ENCODE results near the gene BICD1.
"Not testable (repeated sequence)": the region's sequence is repeated elsewhere in the genome, so short reads cannot be mapped to it uniquely, and the experiment has no call there.

The BICD1 gene

GRCh38 chr12:32084017-32084688 lies 22.5 kb upstream of the BICD1 start:
- peaks cover 2% of the 10 kb centered on the region for H3K9me3 ChIP-seq (ENCODE audit: low read length)
- no peak overlapping the region for H3K4me3 ChIP-seq (ENCODE audit: low read length)
- H3K4me1 ChIP-seq (ENCODE audit: insufficient read depth, low read length) = peaks cover 3% of the 10 kb centered on the region
- H2AFZ ChIP-seq (ENCODE audit: low read depth, low read length) = no peak overlapping the region
- H3K27me3 ChIP-seq (ENCODE audit: insufficient read depth, low read length) = no peaks in the 10 kb centered on the region
- H3K36me3 ChIP-seq (ENCODE audit: insufficient read depth, low read length) = no peaks in the 10 kb centered on the region

DNA sequence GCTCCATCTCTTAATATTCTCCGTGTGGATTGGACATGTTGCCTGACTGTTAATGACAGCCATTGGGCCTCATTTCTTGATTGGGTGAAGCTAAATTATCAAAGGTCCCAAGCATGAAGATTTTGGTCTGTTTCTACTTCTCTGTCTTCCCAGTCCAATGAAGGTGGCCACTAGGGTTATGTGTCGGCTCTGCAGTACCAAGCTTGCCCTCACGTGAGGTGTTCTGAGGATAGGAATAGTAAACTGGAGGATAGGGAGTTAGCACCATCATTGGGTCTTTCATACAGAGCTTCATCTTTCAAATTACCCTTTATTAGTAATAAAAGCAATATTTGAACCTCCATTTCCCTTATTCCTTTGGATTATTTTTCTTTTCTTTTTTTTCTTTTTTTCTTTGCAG lies 21.9 kb upstream of the BICD1 start:
- H3K36me3 ChIP-seq (ENCODE audit: insufficient read depth, low read length) = no peaks in the 10 kb centered on the region
- H3K4me1 ChIP-seq (ENCODE audit: insufficient read depth, low read length) = peaks cover 8% of the 10 kb centered on the region
- H3K4me3 ChIP-seq (ENCODE audit: low read length) = no peak overlapping the region
- no peaks in the 10 kb centered on the region for H3K27me3 ChIP-seq (ENCODE audit: insufficient read depth, low read length)
- H2AFZ ChIP-seq (ENCODE audit: low read depth, low read length) = no peak overlapping the region
- H3K9me3 ChIP-seq (ENCODE audit: low read length) = peaks cover 2% of the 10 kb centered on the region

DNA sequence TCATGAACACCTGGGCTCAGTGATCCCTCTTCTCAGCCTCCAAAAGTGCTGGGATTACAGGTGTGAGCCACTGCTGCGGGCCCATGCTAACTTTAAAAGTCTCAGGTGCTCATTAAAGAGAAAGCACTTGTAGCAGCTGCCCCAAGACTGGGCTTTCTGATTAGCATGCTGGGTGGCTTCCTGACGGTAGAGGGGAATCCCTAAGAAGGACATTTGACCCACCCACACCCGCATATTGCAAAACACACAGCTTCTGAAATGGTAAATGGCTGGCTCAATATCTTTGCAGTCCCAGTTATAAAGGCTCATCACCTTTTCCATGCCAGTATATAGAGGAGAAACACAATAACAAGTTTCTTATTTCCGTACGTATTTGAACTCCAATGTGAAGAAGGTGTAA lies 19.3 kb upstream of the BICD1 start:
- H3K27me3 ChIP-seq (ENCODE audit: insufficient read depth, low read length) = no peaks in the 10 kb centered on the region
- H3K36me3 ChIP-seq (ENCODE audit: insufficient read depth, low read length) = no peaks in the 10 kb centered on the region
- no peak overlapping the region for H2AFZ ChIP-seq (ENCODE audit: low read depth, low read length)
- H3K4me3 ChIP-seq (ENCODE audit: low read length) = no peak overlapping the region
- H3K4me1 ChIP-seq (ENCODE audit: insufficient read depth, low read length) = peaks cover 6% of the 10 kb centered on the region
- H3K9me3 ChIP-seq (ENCODE audit: low read length) = peaks cover 2% of the 10 kb centered on the region

DNA sequence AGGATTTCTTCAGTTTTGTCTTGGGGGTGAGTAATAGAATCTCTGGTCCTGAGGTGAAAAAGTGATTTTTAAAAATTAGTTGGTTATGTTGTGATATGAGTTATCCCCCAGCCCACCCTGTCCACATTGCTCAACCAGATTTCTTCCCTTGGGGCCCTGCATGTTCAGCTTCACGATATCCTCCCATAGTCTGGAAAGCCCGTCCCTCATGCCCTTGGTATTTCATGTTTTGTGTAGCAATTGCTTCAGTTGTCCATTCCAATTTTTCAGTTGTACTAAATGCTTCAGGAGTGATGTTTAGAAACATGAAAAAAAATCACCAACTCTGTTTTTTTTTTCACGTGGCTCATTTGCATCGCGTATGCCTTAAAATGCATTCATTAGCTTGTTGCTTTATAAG lies 17.5 kb upstream of the BICD1 start:
- no peaks in the 10 kb centered on the region for H3K27me3 ChIP-seq (ENCODE audit: insufficient read depth, low read length)
- no peak overlapping the region for H2AFZ ChIP-seq (ENCODE audit: low read depth, low read length)
- H3K36me3 ChIP-seq (ENCODE audit: insufficient read depth, low read length) = no peaks in the 10 kb centered on the region
- H3K9me3 ChIP-seq (ENCODE audit: low read length) = peaks cover 2% of the 10 kb centered on the region
- H3K4me1 ChIP-seq (ENCODE audit: insufficient read depth, low read length) = peaks cover 6% of the 10 kb centered on the region
- H3K4me3 ChIP-seq (ENCODE audit: low read length) = no peak overlapping the region

- H3K4me1 ChIP-seq (ENCODE audit: insufficient read depth, low read length) = peaks cover 6% of the 10 kb centered on the region
- H3K27me3 ChIP-seq (ENCODE audit: insufficient read depth, low read length) = no peaks in the 10 kb centered on the region
- no peak overlapping the region for H2AFZ ChIP-seq (ENCODE audit: low read depth, low read length)
- no peak overlapping the region for H3K4me3 ChIP-seq (ENCODE audit: low read length)
- H3K9me3 ChIP-seq (ENCODE audit: low read length) = peaks cover 2% of the 10 kb centered on the region
- no peaks in the 10 kb centered on the region for H3K36me3 ChIP-seq (ENCODE audit: insufficient read depth, low read length)
These were observed 17.1 kb upstream of the BICD1 start for GRCh38 chr12:32089586-32089985.

DNA sequence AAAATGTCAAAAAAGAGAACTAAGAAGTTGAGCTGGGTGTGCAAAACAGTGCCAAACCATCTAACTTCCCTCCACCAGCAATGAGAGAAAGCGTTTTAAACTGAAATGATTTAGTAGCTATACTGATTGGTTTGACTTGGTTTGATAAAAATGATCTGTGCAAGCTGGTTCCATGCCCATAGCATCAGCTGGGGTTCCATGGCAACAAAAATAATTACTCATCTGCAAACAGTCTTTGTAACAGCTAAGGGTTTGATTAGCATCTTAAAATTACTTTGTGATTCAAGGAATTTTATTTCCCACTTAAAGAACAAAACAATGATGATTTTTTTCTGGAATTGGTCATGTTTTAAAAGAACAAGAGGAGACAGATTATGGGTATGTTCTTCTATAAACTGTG lies 15.0 kb upstream of the BICD1 start:
- no peak overlapping the region for H2AFZ ChIP-seq (ENCODE audit: low read depth, low read length)
- H3K4me1 ChIP-seq (ENCODE audit: insufficient read depth, low read length) = peaks cover 6% of the 10 kb centered on the region
- H3K36me3 ChIP-seq (ENCODE audit: insufficient read depth, low read length) = no peaks in the 10 kb centered on the region
- peaks cover 3% of the 10 kb centered on the region for H3K27me3 ChIP-seq (ENCODE audit: insufficient read depth, low read length)
- H3K9me3 ChIP-seq (ENCODE audit: low read length) = no peaks in the 10 kb centered on the region
- no peak overlapping the region for H3K4me3 ChIP-seq (ENCODE audit: low read length)

- no peaks in the 10 kb centered on the region for H3K36me3 ChIP-seq (ENCODE audit: insufficient read depth, low read length)
- no peaks in the 10 kb centered on the region for H3K9me3 ChIP-seq (ENCODE audit: low read length)
- H3K4me1 ChIP-seq (ENCODE audit: insufficient read depth, low read length) = no peaks in the 10 kb centered on the region
- no peak overlapping the region for H3K4me3 ChIP-seq (ENCODE audit: low read length)
- no peak overlapping the region for H2AFZ ChIP-seq (ENCODE audit: low read depth, low read length)
- H3K27me3 ChIP-seq (ENCODE audit: insufficient read depth, low read length) = peaks cover 3% of the 10 kb centered on the region
These were observed 8.5 kb upstream of the BICD1 start for GRCh38 chr12:32098112-32098511.

DNA sequence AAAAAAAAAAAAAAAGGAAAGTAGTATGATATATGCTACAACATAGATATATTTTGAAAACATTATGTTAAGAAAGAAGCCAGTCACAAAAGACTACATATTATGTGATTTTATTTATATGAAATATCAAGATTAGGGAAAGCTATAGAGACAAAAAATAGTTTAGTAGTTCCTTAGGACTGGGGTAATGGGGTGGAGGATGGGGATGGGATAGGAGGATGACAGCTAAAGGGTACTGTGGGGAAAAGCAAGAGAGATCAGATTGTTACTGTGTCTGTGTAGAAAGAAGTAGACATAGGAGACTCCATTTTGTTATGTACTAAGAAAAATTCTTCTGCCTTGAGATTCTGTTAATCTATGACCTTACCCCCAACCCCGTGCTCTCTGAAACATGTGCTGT lies 7.4 kb upstream of the BICD1 start:
- not testable (repeated sequence) for H3K9me3 ChIP-seq (ENCODE audit: low read length); H3K4me3 ChIP-seq (ENCODE audit: low read length); H2AFZ ChIP-seq (ENCODE audit: low read depth, low read length); H3K27me3 ChIP-seq (ENCODE audit: insufficient read depth, low read length); H3K4me1 ChIP-seq (ENCODE audit: insufficient read depth, low read length); H3K36me3 ChIP-seq (ENCODE audit: insufficient read depth, low read length)

GRCh38 chr12:32100361-32100760 lies 6.3 kb upstream of the BICD1 start:
- Histone ChIP-seq H3K36me3 (ENCODE audit: insufficient read depth, low read length) (no peaks in the 10 kb centered on the region), H3K4me1 (ENCODE audit: insufficient read depth, low read length) (no peaks in the 10 kb centered on the region), H3K9me3 (ENCODE audit: low read length) (no peaks in the 10 kb centered on the region), H3K4me3 (ENCODE audit: low read length) (no peak overlapping the region), H2AFZ (ENCODE audit: low read depth, low read length) (no peak overlapping the region), H3K27me3 (ENCODE audit: insufficient read depth, low read length) (no peaks in the 10 kb centered on the region)

- H3K4me3 ChIP-seq (ENCODE audit: low read length) = no peak overlapping the region
- H3K27me3 ChIP-seq (ENCODE audit: insufficient read depth, low read length) = no peaks in the 10 kb centered on the region
- no peaks in the 10 kb centered on the region for H3K36me3 ChIP-seq (ENCODE audit: insufficient read depth, low read length)
- no peaks in the 10 kb centered on the region for H3K4me1 ChIP-seq (ENCODE audit: insufficient read depth, low read length)
- no peak overlapping the region for H2AFZ ChIP-seq (ENCODE audit: low read depth, low read length)
- H3K9me3 ChIP-seq (ENCODE audit: low read length) = no peaks in the 10 kb centered on the region
These were observed 5.8 kb upstream of the BICD1 start for GRCh38 chr12:32100888-32101287.

GRCh38 chr12:32102234-32102633 lies 4.4 kb upstream of the BICD1 start:
- H3K9me3 ChIP-seq (ENCODE audit: low read length) = no peaks in the 10 kb centered on the region
- no peak overlapping the region for H2AFZ ChIP-seq (ENCODE audit: low read depth, low read length)
- no peak overlapping the region for H3K4me3 ChIP-seq (ENCODE audit: low read length)
- no peaks in the 10 kb centered on the region for H3K36me3 ChIP-seq (ENCODE audit: insufficient read depth, low read length)
- peaks cover 3% of the 10 kb centered on the region for H3K4me1 ChIP-seq (ENCODE audit: insufficient read depth, low read length)
- no peaks in the 10 kb centered on the region for H3K27me3 ChIP-seq (ENCODE audit: insufficient read depth, low read length)

GRCh38 chr12:32104572-32105355 lies 1.9 kb upstream of the BICD1 start:
- no peak overlapping the region for H3K4me3 ChIP-seq (ENCODE audit: low read length)
- no peaks in the 10 kb centered on the region for H3K27me3 ChIP-seq (ENCODE audit: insufficient read depth, low read length)
- no peak overlapping the region for H2AFZ ChIP-seq (ENCODE audit: low read depth, low read length)
- H3K36me3 ChIP-seq (ENCODE audit: insufficient read depth, low read length) = no peaks in the 10 kb centered on the region
- H3K4me1 ChIP-seq (ENCODE audit: insufficient read depth, low read length) = peaks cover 11% of the 10 kb centered on the region
- H3K9me3 ChIP-seq (ENCODE audit: low read length) = no peaks in the 10 kb centered on the region

- H2AFZ ChIP-seq (ENCODE audit: low read depth, low read length) = peak overlapping the region; percentile 85
- peaks cover 18% of the 10 kb centered on the region for H3K4me1 ChIP-seq (ENCODE audit: insufficient read depth, low read length)
- H3K36me3 ChIP-seq (ENCODE audit: insufficient read depth, low read length) = no peaks in the 10 kb centered on the region
- H3K4me3 ChIP-seq (ENCODE audit: low read length) = peak overlapping the region; percentile 90
- no peaks in the 10 kb centered on the region for H3K27me3 ChIP-seq (ENCODE audit: insufficient read depth, low read length)
- no peaks in the 10 kb centered on the region for H3K9me3 ChIP-seq (ENCODE audit: low read length)
These were observed 596 bp upstream of the BICD1 start for GRCh38 chr12:32105986-32106516.
